HG02884 (cell line): ENCODE measurements around the gene NINJ1.

Source experiments
- ATAC-seq: cut with Tn5 transposase; IDR thresholded peaks from one replicate; pipeline ENCODE4 v1.9.1; 2021; ENCODE audit warnings: mild to moderate bottlenecking, moderate library complexity; ENCODE audit not compliant: unreplicated experiment

NINJ1 gene

DNA sequence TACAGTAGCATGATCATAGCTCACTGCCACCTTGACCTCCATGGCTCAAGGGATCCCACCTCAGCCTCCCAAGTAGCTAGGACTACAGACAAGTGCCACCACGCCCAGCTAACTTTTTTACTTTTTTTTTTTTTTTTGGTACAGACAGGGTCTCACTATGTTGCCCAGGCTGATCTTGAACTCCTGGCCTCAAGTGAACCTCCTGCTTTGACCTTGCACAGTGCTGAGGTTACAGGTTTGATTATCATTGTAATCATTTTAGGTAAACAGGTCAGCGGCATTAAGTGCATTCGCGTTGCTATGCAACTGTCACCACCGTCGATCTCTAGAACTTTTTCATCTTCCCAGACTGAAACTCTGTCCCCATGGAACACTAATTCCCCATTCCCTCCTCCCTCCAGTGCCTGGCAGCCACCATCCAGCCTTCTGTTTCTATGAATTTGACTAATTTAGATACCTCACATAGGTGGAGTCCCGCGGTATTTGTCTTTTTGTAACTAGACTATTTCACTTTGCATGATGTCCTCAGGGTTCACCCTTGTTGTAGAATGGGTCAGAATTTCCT lies 43.9 kb downstream of the NINJ1 start:
- ATAC-seq = no peak

DNA sequence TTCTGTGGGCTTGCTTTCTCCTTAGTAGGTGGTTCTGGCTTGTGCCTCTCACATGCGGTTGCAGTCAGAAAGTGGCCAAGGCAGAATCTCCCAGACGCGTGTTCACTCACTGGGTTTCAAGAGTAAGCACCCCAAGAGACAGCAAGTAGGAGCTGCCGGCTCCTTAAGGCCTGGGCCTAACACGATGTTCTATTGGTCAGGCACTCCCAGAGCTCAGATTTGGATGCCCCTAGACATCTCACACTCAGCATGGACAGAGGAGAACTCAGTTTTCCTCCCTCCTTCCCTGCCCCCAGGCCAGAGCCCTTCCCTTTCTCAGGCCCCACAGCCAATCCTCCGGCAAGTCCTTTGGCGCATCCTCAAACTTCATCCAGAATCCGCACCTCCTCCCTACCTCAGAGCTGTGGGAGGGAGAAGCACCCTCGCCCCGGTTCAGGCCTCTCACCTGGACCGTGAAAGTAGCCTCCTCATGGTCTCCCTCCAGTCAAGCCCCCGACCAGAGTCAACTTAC lies 44.5 kb downstream of the NINJ1 start:
- ATAC-seq = no peak

DNA sequence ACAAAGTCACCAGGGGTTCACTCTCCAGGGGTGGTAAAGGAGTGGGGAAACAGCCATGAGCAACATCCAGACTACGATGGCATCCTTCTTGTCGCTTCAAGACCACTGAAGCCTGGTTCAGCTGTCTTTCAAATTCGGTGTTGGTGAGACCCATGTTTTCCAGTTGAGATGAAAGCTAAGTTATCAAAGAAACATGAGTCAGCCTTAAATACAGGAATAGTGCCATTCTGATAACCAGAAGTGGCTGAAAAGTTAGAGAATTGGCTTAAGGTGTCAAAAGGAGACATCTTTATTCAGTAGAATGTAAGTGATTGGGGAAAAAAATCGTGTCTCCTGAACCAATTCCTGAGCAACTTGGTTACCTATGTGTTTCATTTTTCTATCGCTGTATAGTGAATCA lies 45.0 kb downstream of the NINJ1 start:
- no peak for ATAC-seq

DNA sequence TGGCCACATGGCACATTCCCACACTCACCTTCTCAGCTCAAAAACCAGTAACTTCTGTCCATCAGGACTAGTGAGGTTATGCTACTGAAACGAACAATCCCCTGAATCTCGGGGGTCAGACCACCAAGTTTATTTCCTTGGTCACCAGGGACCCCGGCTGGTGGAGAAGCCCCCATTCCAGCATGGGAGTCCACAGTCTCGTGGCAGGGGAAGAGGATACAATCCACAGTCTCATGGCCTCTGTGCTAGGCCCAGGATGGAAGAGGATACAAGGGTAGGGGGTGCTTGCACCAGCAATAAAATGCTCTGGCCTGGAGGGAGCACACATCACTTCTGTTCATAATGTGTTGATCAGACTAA lies 45.4 kb downstream of the NINJ1 start:
- ATAC-seq = no peak

DNA sequence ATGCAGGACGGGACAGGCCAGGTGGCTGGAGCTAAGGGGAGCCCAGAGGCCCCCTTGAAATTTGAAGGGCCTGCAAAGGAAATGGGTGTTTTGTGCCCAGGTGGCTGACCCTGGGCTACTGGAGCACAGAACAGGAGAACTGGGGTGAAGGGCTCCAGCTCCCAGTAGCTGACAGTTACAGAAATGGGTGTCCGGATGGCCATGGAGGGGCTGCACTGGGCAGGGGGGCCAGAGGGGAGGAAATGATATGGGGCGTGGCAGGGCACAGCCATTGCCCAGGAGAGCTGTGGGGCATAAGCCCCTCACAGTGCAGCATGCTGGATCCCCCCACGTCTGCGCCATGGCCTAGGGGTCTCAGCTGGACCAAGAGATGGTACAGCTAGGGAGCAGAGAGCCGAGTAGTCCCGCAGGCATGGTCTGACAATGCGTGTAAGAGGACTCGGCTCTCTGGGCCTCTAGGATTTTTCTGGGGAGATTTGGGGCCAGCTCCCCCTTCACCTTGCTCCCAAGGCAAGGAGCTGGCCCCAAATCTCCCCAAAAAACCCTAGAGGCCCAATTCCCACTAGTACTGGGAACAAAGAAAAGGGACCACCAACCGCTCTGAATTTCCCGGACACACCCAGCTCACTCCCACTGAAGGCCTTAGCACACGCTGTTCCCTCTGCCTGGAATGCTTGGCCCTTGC lies 45.9 kb downstream of the NINJ1 start:
- ATAC-seq = no peak

DNA sequence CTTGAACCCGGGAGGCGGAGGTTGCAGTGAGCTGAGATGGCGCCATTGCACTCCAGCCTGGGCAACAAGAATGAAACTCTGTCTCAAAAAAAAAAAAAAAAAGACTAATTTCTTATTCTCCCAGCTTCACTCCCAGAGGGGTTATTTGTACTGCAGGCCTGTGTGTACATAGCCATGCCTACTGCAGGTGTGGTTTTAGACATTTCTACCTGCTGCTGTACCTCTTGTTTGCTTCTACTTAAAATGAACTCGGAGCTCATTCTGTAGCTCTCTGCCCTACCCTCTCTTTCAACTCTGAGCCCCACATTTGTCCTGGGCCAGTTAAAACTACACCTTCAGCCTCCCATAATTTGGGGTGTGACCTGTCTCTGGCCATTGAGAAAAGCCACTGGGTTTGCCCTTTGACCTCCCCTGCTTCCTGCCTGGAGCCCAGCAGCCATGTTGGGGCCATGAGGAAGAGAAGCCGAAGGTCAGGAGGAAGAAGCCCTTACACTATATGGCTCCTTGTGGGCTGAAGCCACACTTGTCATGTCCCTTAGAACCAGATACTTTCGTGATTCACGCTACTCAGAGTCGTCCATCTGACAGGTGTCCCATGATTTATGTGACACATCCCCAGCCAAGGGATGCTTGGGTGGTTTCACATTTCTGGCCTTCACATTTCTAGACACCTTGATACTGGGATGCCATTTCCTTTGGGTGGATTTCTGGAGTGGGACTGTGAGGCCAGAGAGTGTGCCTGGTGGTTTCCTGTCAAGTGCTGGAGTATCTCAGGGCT lies 47.4 kb downstream of the NINJ1 start:
- no peak for ATAC-seq

DNA sequence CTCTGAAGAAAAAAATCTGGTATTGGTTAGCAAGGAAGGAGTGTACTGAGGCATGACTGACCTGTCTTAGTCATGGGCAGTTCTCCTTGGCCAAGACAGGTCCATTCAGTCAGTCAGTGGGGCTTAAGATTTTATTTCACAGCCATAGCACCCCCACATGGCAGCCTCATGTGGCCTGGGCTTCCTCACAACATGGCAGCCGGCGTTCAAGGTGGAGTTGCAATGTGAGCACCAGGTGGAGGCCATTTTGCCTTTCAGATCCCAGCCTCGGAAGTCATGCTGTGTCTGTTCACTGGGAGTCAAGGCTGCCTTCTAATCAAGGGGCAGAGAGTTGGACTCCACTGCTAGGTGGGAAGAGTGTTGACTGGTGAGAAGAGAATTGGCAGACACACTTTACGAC lies 48.4 kb downstream of the NINJ1 start:
- ATAC-seq = no peak

DNA sequence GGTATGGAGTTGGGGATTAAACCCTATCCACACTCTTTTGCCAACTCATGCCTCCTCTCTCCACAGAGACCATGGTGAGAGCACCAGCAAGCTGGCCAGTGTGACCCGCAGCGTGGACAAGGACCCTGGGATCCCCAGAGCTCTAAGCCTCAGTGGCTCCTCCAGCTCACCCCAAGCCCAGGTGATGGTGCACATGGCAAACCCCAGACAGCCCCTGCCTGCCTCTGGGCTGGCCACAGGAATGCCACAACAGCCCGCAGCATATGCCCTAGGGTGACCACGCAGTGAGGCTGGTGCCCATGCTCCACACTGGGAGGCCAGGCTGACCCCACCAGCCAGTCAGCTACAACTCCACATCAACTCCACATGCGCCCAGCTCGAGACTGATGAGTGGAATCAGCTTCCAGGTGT lies 49.6 kb downstream of the NINJ1 start:
- ATAC-seq = no peak

DNA sequence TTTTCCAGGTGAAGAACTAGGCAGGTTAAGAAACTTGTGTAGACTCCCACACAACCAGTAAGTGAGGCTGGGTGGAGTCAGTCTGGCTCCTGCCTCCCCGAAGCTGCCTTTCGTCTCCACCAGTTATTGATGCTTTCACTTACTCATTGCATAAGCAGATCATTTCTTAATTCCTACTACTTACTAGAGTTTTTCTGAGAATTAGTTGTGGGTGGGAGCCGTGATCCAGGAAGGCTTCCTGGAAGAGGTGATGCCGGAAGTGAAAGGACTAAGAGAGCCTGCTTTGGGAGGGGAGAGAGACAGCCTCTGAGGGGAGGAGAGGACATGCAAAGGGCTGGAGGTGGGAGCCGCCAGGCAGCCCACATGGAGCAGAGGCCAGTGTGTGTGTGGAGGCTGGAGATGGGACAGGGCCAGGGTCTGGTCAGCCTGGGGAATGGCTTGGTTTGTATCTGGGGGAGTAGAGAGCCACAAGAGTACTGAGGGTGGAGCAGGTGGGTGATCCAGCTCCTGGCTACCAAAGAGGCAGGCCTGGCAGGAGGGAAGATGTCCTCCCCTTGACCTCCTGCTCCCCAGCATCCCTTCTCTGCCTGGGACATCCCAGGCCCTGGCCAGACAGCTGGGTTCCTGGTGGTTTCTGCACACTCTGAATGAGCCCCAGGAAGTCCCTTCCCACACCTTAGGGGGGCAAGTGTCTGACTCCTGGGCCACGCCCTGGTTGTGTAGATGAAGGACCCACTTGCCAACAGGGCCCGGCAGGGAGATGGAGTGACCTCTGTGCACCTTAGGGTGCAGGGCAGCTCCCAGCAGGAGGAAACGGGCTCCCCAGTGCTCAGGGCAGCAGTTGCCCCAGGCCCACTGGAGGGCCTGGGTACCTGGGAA lies 50.2 kb downstream of the NINJ1 start:
- no peak for ATAC-seq

DNA sequence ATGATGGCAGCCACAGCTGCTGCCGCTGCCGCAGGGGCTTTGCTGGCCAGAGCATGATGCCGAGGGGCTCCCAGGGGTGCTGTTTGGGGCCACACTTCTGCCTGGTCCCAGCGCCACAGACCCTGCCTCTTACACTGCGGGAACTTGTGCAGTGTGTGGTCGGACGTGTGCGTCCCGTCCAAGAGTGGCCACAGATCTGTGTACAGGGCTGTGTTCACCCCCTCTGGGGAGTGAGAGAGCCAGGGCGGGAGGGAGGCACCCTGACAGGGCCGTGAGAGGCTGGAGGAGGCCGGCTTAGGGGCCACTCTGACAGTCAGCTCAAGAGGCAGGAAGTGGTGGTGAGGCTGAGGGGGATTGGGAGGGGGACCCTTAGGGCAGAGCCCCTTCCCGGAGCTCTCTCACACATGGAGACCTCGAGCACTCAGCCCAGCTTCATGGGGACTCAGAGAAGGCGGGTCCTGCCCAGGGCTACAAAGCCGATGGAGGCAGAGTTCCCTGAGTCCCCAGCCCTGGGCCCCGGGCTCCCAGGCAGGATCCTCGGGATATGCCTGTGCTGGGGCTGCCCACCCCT lies 51.1 kb downstream of the NINJ1 start:
- ATAC-seq = no peak

DNA sequence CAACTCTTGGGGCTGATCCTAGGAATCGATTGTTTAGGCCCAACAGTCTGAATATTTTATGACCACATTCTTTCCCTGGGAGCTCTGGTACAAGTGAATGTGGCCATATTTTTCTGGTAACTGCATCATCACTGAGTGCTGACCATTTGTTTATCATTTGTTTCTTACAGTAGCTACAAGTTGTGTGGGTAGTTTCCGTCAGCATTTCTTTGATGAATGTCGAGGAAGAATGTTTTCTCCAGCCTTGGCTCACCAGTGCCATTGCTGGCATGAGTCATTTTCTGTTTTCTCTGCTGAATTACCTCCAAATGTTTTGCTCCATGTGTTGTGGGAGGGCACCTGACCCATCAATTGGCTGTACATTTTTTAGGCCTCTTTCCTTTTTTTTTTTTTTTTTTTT lies 52.1 kb downstream of the NINJ1 start:
- no peak for ATAC-seq

DNA sequence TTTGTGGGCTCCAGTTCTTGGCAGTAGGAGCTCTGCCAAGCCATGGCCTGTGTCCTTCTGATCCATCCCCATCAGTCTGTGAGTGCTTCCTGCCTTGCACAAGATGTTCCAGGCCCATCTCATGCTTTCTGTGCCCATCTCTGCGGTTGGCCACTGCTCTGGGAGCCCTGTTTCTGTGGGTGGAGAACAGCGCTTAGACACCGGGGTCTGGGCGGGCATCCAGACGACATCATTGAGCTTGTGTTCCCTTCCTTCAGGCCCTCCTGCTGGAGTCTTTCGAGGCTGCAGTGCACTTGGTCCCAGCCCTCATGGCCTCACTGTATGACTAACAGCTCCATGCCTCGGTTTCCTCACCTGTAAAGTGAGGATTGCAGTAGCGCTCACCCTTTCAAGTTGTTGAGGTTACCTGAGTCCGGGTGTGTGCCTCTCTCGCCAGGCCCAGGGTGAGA lies 52.9 kb downstream of the NINJ1 start:
- ATAC-seq = no peak

DNA sequence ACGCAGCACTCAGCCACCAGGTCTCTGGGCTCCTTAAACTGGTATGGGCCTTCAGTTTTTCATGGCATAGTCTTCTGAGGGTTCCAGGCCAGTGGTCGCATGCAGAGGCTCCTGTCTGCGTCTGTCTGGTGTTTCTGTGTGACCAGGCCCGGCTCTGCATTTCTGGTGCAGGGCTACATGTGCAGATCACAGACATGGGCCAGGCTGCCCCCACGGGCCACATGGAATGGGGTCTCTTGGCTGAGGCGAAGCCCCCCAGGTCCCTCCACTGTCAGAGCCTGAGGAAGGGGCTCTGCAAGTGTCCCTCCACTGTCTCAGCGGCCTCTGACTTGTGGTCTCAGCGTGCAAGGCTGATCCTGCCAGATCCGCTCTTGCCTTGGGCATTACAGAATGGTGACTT lies 53.6 kb downstream of the NINJ1 start:
- ATAC-seq = no peak

DNA sequence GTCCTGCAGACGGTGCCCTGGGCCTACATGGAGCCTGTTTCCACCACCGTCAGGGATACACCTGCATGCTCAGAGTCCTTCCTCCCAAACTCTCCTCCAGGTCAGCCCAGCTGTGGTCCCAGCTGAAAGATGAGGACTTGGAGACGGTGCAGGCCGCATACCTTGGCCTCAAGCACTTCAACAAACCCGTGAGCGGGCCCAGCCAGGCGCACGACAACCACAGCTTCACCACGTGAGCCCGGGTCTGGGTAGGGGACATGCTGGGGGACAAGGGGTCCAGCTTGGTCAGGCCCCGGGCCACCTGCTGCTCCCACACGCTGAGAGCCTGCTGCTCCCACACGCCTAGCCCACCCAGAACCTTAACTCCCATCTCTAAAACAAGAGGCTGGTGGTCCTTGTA lies 54.7 kb downstream of the NINJ1 start:
- ATAC-seq = no peak

DNA sequence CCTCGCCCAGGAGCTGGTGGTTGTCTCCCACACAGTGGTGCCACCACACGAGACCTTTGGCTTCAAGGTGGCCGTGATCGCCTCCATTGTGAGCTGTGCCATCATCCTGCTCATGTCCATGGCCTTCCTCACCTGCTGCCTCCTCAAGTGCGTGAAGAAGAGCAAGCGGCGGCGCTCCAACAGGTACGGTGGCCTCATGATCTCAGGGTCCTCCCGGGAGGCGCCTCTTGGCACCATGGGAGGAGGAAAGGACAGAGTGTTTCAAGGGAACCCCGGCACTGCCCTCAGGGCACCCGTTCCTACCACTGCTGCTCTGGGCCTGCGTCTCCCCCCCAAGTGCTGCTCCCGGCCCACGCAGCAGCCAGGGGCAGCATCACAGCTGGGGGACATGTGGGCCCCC lies 56.2 kb downstream of the NINJ1 start:
- no peak for ATAC-seq

DNA sequence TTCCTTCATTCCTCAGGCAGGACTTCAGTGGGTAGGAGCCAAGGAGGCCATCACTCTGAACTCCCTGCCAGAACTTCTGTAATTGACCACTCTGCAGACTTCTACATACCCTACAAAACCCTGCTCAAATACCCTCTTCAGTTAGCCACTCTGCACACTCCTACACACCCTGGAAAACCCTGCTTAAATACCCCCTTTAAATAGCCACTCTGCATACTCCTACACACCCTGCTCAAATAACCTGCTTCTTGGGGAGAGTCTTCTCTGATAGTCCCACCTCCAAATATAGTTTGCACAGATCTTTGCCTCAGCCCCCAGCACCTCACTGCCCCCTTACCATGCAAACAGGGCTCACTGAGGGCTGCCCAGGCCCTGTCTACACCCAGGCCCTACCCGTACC lies 56.7 kb downstream of the NINJ1 start:
- no peak for ATAC-seq

DNA sequence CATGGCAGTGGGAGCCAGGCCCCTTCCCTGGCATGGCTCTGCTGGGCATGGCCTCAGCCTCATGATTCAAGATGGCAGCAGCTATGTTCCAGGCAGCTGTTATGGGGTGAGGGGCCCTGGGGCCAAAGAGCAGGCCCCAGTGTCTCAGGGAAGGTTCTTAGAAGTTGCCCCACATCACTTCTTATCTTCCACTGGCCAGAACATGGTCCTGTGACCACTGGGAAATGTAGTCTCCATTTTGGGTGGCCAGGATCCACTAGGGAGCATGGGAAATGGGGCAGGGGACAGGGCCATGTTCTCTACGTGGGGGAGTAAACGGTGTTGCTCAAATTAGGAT lies 57.3 kb downstream of the NINJ1 start:
- no peak for ATAC-seq

DNA sequence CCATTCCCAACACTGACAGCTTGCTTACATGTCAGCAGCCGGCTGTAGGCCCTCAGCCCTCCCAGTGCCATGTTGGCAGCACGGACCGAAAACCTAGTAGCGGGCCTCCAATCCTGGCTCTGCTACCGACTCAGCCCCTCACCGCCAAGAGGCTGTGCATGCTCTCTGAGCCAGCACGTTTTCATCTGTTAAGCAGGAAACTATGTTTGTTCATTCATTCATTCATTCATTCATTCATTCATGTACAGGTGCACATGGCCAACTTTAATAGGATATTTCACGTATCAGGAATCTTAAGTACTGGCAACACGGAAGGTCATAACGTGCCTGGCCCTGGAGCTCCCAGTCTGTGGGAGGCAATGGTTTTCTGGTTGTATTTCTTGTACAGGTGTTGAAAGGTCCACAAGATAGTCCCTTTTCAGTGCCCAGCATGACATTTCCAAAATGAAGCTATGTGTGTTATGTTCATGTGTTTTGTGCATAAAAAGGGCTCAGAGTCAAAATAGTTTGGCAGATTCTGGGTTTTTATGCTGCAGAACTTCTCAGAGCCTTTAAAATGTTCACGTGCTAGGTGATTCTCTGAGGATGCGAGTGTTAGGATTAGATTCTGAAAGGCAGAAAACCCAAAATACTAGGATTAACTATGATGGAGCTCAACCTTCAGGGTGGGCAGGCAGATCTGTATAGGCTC lies 57.8 kb downstream of the NINJ1 start:
- ATAC-seq = no peak

DNA sequence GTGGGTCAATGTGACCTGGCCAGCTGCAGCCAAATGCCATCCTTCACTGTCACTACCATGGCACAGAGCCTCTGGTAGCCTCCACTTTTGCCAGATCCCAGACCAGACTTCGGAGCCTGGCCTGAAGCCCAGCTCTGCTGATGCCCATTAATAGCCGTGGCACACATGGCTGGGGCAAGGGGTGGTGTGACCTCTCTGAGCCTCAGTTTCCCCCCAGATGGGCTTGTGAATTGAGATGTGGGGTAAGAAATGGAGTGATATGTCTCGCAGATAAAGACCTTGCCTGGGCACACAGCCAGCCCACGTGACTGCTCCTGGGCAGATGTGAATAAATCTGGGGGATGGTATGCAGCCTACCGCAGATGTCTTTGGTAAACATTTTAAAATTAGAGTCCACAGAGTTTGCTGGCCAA lies 61.7 kb downstream of the NINJ1 start:
- no peak for ATAC-seq
